ENCODE data around the gene NDOR1. TPM values are rescaled to one million over a fixed set of nuclear protein-coding genes. Genes with fewer than 3 reads are reported as not detected.
A peak's percentile ranks its signal among the peaks of the same experiment; 100 is the strongest.

Gene NDOR1
- total and polyA plus RNA-seq, 4 donors, result 4.5 to 22.0 (median 12.0) TPM

GRCh38 chr9:137167747-137168572, 37.5 kb upstream of the NDOR1 start:
- Histone ChIP-seq H3K4me3 (no peak overlapping the region), H3K36me3 (ENCODE audit: control insufficient read depth in 4 of 4, insufficient read depth in 4 of 4, low read length in 4 of 4) (no peaks in the 10 kb centered on the region), H3K4me1 (ENCODE audit: control insufficient read depth in 5 of 5, insufficient read depth in 5 of 5, low read length in 5 of 5) (peaks cover 0 to 17% (median 0%) of the 10 kb centered on the region in 5 donors), H3K27ac (ENCODE audit: low read depth in 1 of 2, low read length in 1 of 2) (no peak overlapping the region), H3K9me3 (ENCODE audit: control insufficient read depth in 4 of 4, insufficient read depth in 3 of 4, low read length in 3 of 4) (no peaks in the 10 kb centered on the region), H3K27me3 (ENCODE audit: control insufficient read depth in 3 of 3, insufficient read depth in 3 of 3, low read length in 2 of 3) (peaks cover 9 to 49% (median 30%) of the 10 kb centered on the region in 3 donors), H3K9ac (ENCODE audit: insufficient read depth in 1 of 2, low read length in 2 of 2) (no peak overlapping the region)
- no peak for TF ChIP-seq CTCF (IDR thresholded peaks at IDR 0.05; ENCODE audit: control extremely low read depth, extremely low read depth)
- peak; percentile 30 to 49 (median 47) for DNase-seq
- ATAC-seq (ENCODE audit: insufficient read depth, low FRiP score), result peak; percentile 16
- WGBS, 2 donors, result 7 to 12% methylated on average over 45 to 57 of the region's 57 CpGs

GRCh38 chr9:137168573-137168903, 37.0 kb upstream of the NDOR1 start:
- Histone ChIP-seq H3K4me1 (ENCODE audit: control insufficient read depth in 5 of 5, insufficient read depth in 5 of 5, low read length in 5 of 5) (peaks cover 0 to 16% (median 0%) of the 10 kb centered on the region in 5 donors), H3K9ac (ENCODE audit: insufficient read depth in 1 of 2, low read length in 2 of 2) (no peak overlapping the region), H3K9me3 (ENCODE audit: control insufficient read depth in 4 of 4, insufficient read depth in 3 of 4, low read length in 3 of 4) (no peaks in the 10 kb centered on the region), H3K27ac (ENCODE audit: low read depth in 1 of 2, low read length in 1 of 2) (no peak overlapping the region), H3K4me3 (no peak overlapping the region), H3K36me3 (ENCODE audit: control insufficient read depth in 4 of 4, insufficient read depth in 4 of 4, low read length in 4 of 4) (no peaks in the 10 kb centered on the region), H3K27me3 (ENCODE audit: control insufficient read depth in 3 of 3, insufficient read depth in 3 of 3, low read length in 2 of 3) (peaks cover 9 to 46% (median 26%) of the 10 kb centered on the region in 3 donors)
- DNase-seq (no peak), ATAC-seq (ENCODE audit: insufficient read depth, low FRiP score) (no peak)
- TF ChIP-seq CTCF (IDR thresholded peaks at IDR 0.05; ENCODE audit: control extremely low read depth, extremely low read depth), result no peak
- WGBS, 2 donors, result 1% methylated on average over 26 to 36 of the region's 36 CpGs

- TF ChIP-seq CTCF (IDR thresholded peaks at IDR 0.05; ENCODE audit: control extremely low read depth, extremely low read depth), result no peak
- Histone ChIP-seq H3K4me1 (ENCODE audit: control insufficient read depth in 5 of 5, insufficient read depth in 5 of 5, low read length in 5 of 5) (peaks cover 0 to 16% (median 0%) of the 10 kb centered on the region in 5 donors), H3K27ac (ENCODE audit: low read depth in 1 of 2, low read length in 1 of 2) (no peak overlapping the region), H3K27me3 (ENCODE audit: control insufficient read depth in 3 of 3, insufficient read depth in 3 of 3, low read length in 2 of 3) (peaks cover 9 to 40% (median 23%) of the 10 kb centered on the region in 3 donors), H3K9ac (ENCODE audit: insufficient read depth in 1 of 2, low read length in 2 of 2) (no peak overlapping the region), H3K4me3 (no peak overlapping the region), H3K36me3 (ENCODE audit: control insufficient read depth in 4 of 4, insufficient read depth in 4 of 4, low read length in 4 of 4) (no peaks in the 10 kb centered on the region), H3K9me3 (ENCODE audit: control insufficient read depth in 4 of 4, insufficient read depth in 3 of 4, low read length in 3 of 4) (no peaks in the 10 kb centered on the region)
- no peak for ATAC-seq (ENCODE audit: insufficient read depth, low FRiP score)
- WGBS, 2 donors, result 0 to 1% methylated on average over 81 to 124 of the region's 124 CpGs
- peak; percentile 44 to 73 (median 46) for DNase-seq
These were observed 36.3 kb upstream of the NDOR1 start for GRCh38 chr9:137168904-137169856.
